OCI-LY1 (cell line): ENCODE measurements around the gene RYR3.

Experiments used
- H2AFZ ChIP-seq: fragments of 200-600 bp; sonication (generic), shearing (Covaris generic); 2 replicates; pipeline ENCODE4 v1.6.0; 2014; ENCODE audit warnings: antibody characterized with exemption, mild to moderate bottlenecking, low read length
- H3F3A ChIP-seq: fragments of 200-600 bp; sonication (generic), shearing (Covaris generic); 2 replicates; pipeline ENCODE4 v1.6.0; 2014; ENCODE audit warnings: mild to moderate bottlenecking, antibody characterized with exemption, low read length, moderate library complexity; ENCODE audit not compliant: insufficient read depth
- H3K27ac ChIP-seq: fragments of 200-600 bp; sonication (generic); 2 replicates; pipeline ENCODE4 v1.5.1; 2014; ENCODE audit warnings: low read length, mixed run types, mild to moderate bottlenecking, low read depth; ENCODE audit not compliant: poor library complexity, severe bottlenecking
- H3K27me3 ChIP-seq: fragments of 200-600 bp; sonication (generic); 2 replicates; pipeline ENCODE4 v1.6.0; 2014; ENCODE audit warnings: antibody characterized with exemption, mild to moderate bottlenecking, low read length, moderate library complexity; ENCODE audit not compliant: insufficient read depth
- H3K36me3 ChIP-seq: fragments of 200-600 bp; sonication (generic); 2 replicates; pipeline ENCODE4 v1.6.1; 2014; ENCODE audit warnings: mild to moderate bottlenecking, antibody characterized with exemption, low read length, moderate library complexity, mixed read lengths; ENCODE audit not compliant: insufficient read depth
- H3K4me1 ChIP-seq: fragments of 200-600 bp; sonication (generic); 2 replicates; pipeline ENCODE4 v1.5.1; 2014; ENCODE audit warnings: mild to moderate bottlenecking, low read length, moderate library complexity; ENCODE audit not compliant: insufficient read depth, severe bottlenecking
- H3K4me2 ChIP-seq: fragments of 200-600 bp; sonication (generic), shearing (Covaris generic); 2 replicates; pipeline ENCODE4 v1.6.1; 2014; ENCODE audit warnings: low read length
- H3K4me3 ChIP-seq: fragments of 200-600 bp; sonication (generic); 2 replicates; pipeline ENCODE4 v1.5.1; 2014; ENCODE audit warnings: low read length, low read depth, mild to moderate bottlenecking, mixed read lengths; ENCODE audit not compliant: poor library complexity, severe bottlenecking
- H3K79me2 ChIP-seq: fragments of 200-600 bp; shearing (Covaris generic); 2 replicates; pipeline ENCODE4 v1.6.1; 2016; ENCODE audit warnings: mixed run types, low read length, mixed read lengths; ENCODE audit not compliant: insufficient read depth
- H3K9ac ChIP-seq: fragments of 200-600 bp; sonication (generic), shearing (Covaris generic); 2 replicates; pipeline ENCODE4 v1.6.1; 2014; ENCODE audit warnings: mild to moderate bottlenecking, low read length, mixed read lengths
- H3K9me2 ChIP-seq: fragments of 200-600 bp; sonication (generic), shearing (Covaris generic); 2 replicates; pipeline ENCODE4 v1.6.1; 2014; ENCODE audit warnings: low read depth, mild to moderate bottlenecking, low read length, mixed read lengths
- H3K9me3 ChIP-seq: fragments of 200-600 bp; shearing (Covaris generic); 2 replicates; pipeline ENCODE4 v1.6.1; 2014; ENCODE audit warnings: low read length, mixed read lengths
- H4K20me1 ChIP-seq: fragments of 200-600 bp; sonication (generic), shearing (Covaris generic); 2 replicates; pipeline ENCODE4 v1.6.0; 2016; ENCODE audit warnings: mild to moderate bottlenecking, low read length; ENCODE audit not compliant: insufficient read depth
- CTCF ChIP-seq: fragments of 200-600 bp; sonication (generic), shearing (Covaris generic); IDR thresholded peaks from 2 replicates; pipeline ENCODE4 v1.5.1; 2017; ENCODE audit warnings: mild to moderate bottlenecking, antibody characterized with exemption, low read length, moderate library complexity, mixed read lengths
- EZH2 ChIP-seq: fragments of 200-600 bp; sonication (generic), shearing (Covaris generic); IDR thresholded peaks from 2 replicates; pipeline ENCODE4 v1.8.0; 2017; ENCODE audit warnings: borderline replicate concordance, mixed run types, mild to moderate bottlenecking, antibody characterized with exemption, low read length, moderate library complexity, mixed read lengths

The RYR3 gene

GRCh38 chr15:33467146-33467815, 156.5 kb downstream of the RYR3 start:
- Histone ChIP-seq H3K9me2 (no peaks in the 10 kb centered on the region), H3K79me2 (no peaks in the 10 kb centered on the region), H3F3A (no peaks in the 10 kb centered on the region), H3K36me3 (no peaks in the 10 kb centered on the region), H3K27ac (no peak overlapping the region), H4K20me1 (no peaks in the 10 kb centered on the region), H3K4me3 (no peak overlapping the region), H3K4me2 (no peak overlapping the region), H3K9me3 (no peaks in the 10 kb centered on the region), H3K4me1 (no peaks in the 10 kb centered on the region), H2AFZ (no peak overlapping the region), H3K27me3 (no peaks in the 10 kb centered on the region), H3K9ac (no peak overlapping the region)
- TF ChIP-seq CTCF: no peak
- TF ChIP-seq EZH2: no peak

- H3K4me3 ChIP-seq: no peak overlapping the region
- no peak overlapping the region for H3K4me2 ChIP-seq
- no peaks in the 10 kb centered on the region for H4K20me1 ChIP-seq
- H3F3A ChIP-seq: no peaks in the 10 kb centered on the region
- no peak overlapping the region for H3K27ac ChIP-seq
- H3K9ac ChIP-seq: no peak overlapping the region
- H3K36me3 ChIP-seq: no peaks in the 10 kb centered on the region
- H2AFZ ChIP-seq: no peak overlapping the region
- H3K27me3 ChIP-seq: no peaks in the 10 kb centered on the region
- no peaks in the 10 kb centered on the region for H3K79me2 ChIP-seq
- no peaks in the 10 kb centered on the region for H3K9me3 ChIP-seq
- H3K9me2 ChIP-seq: no peaks in the 10 kb centered on the region
- H3K4me1 ChIP-seq: no peaks in the 10 kb centered on the region
- TF ChIP-seq EZH2: no peak
- TF ChIP-seq CTCF: no peak
Measured at GRCh38 chr15:33467816-33468163, 157.0 kb downstream of the RYR3 start.

- Histone ChIP-seq H4K20me1 (no peaks in the 10 kb centered on the region), H3K27ac (no peak overlapping the region), H2AFZ (no peak overlapping the region), H3K4me1 (no peaks in the 10 kb centered on the region), H3K27me3 (no peaks in the 10 kb centered on the region), H3K4me2 (no peak overlapping the region), H3K9ac (no peak overlapping the region), H3K36me3 (no peaks in the 10 kb centered on the region), H3K79me2 (no peaks in the 10 kb centered on the region), H3K4me3 (no peak overlapping the region), H3K9me3 (no peaks in the 10 kb centered on the region), H3F3A (no peaks in the 10 kb centered on the region), H3K9me2 (no peaks in the 10 kb centered on the region)
- TF ChIP-seq CTCF (no peak), EZH2 (no peak)
Measured at GRCh38 chr15:33468740-33469139, 158.0 kb downstream of the RYR3 start.
